ENCODE results near the gene MICB.

The MICB gene

DNA sequence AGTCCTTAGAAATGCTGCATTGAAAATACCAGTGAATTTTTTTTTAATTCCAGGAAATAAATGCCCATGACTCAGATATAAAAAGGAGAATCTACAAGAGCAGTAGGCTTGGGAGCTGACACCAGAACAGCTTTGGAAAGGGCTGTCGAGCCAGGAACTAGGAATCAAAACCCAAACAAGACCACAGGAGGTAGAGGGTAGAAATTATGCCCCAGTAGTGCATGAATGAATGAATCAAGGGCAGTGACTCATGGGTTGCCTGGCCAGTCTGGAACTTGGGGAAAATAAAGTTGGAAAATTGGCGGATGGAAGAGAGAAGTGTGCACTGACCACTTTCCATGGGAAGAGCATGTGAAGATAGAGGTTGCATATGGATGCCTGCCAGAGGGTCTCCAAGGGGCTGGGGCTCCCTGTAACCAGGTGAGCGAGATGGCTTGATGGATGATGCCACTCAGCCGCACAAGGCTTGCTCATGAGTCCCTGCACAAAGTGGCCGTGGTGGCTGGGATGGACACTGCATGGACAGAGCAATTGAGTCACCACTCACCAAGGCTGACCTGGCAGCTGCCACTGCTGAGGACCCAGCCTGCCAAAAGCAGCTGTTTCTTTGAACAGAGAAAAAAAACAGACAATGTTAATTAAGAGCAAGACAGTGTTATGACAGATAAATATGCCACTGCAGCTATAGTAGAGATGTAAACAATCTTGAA, 15.7 kb downstream of the MICB start:
- no peak for FAIRE-seq

GRCh38 chr6:31521835-31522234, 23.9 kb downstream of the MICB start:
- no peak for FAIRE-seq

GRCh38 chr6:31525553-31525931, 27.6 kb downstream of the MICB start:
- FAIRE-seq = no peak

DNA sequence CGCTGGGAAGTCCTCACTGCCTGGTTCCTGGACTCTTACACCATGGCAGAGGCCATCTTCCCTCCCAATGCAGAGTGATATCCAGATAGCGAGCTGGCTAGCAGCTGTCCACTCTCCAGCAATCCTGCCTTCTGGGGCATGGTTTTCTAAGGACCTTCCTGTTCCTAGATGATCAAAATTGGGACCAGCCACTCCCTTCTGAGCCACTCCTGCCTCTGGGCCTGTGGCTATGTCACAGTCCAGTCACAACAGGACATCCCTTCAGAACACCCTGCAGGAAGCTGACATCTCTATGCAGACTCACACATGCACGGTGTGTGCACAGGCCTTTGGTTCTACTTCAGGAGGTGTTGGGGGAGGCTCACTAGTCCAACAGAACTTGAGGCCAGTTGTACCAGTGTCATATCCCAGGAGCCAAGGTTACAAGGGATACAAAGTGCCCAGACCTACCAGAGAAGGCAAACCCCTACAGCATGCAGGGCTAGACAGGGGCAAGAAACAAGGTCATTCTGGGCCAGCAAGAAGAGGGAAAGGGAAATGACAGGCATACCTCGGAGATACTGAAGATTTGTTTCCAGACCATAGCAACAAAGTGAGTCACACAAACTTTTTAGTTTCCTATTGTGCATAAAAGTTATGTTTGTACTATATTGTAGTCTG, 28.1 kb downstream of the MICB start:
- no peak for FAIRE-seq

GRCh38 chr6:31528307-31528777, 30.4 kb downstream of the MICB start:
- no peak for FAIRE-seq

DNA sequence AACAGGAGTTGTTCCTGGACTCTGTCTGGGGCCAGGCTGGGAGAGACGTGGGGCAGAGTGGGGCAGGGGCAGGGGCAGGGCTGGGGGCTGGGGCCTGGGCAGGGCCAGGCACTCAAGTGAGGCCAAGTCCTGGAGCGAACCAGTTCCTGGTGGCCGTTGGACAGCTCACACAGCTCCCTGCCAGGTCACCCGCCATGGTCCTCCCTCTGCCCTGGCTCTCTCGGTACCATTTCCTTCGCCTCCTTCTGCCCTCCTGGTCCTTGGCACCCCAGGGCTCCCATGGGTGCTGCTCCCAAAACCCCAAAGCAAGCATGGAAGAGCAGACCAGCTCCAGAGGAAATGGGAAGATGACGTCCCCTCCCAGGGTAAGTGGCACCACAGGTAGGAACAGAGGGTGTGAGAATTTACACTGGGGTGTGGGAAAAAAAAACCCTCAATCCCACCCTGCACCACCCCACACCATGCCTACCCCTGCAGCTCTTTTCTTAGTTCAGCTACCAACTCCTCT, 30.9 kb downstream of the MICB start, which contains the start of gene MCCD1:
TSS of gene MCCD1 (plus strand) at position 142 of the 508 bp plus-strand sequence. CDS start at position 195, 53 bp downstream.
- no peak for FAIRE-seq

DNA sequence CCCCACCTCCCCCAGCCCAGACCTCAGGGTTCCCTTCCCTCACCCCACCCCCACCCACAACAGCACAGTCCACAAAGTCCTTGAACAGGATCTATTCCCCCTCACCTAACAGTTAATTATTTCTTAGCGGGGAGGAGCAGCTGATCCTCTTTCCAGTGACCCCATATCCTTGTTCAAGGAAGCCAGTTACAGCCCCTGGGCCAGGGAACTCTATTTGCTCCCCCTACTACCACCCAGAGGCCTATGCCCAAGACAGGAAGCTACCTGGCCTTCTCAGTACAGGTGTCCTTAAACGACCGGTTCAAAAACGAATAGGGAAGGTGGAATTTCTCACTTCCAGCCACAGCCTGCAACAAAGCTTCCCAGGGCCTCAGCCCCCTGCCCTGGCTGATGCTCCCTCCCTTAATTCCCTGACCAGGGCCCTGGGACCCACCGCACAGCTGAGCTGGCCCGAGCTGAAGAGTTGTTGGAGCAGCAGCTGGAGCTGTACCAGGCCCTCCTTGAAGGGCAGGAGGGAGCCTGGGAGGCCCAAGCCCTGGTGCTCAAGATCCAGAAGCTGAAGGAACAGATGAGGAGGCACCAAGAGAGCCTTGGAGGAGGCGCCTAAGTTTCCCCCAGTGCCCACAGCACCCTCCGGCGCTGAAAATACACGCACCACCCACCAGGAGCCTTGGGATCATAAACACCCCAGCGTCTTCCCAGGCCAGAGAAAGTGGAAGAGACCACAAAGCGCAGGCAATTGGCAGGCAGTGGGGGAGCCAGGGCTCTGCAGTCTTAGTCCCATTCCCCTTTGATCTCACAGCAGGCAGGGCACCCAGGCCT, 31.6 kb downstream of the MICB start:
- no peak for FAIRE-seq

GRCh38 chr6:31530659-31531058, 32.7 kb downstream of the MICB start:
- FAIRE-seq = no peak

GRCh38 chr6:31531162-31531561, 33.2 kb downstream of the MICB start:
- no peak for FAIRE-seq

GRCh38 chr6:31531771-31532643, 34.1 kb downstream of the MICB start:
- no peak for FAIRE-seq

DNA sequence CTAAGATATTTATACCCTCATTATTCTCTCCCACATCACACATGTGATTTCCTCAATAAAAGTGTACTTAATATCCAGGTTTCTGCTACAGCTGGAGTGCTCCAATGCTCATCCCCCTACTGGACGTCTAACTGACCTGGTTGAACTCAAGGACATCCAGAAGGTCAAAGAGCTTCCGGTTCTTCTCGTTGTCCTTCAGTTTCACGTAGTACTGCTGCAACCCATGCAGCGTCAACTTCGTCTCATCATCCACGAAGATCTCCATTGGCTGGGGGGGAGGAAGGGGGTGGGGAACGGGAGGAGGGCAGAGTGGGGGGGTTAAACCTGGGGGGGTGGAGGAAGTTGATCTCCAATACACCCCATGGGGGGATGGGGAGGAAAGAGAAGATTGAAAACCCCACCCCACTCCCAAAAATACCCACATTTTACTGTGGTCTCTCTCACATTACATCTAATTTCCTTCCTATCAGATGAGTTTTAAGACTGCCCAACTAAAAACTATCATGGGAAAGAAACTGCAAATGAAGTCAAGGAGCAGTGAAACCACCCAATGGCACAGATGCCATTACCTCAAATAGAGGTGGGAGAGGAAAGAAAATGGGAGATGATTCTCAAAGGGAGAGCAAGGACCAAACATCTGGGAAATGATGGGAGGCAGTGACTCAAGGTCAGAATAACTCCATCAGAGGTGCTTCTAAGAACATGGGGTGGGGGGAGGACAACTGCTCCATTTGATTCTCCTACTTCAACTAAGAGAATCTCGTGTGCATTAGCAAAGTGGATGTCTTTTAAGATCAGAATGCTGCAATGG, 34.9 kb downstream of the MICB start:
- no peak for FAIRE-seq

GRCh38 chr6:31533455-31533841, 35.5 kb downstream of the MICB start:
- FAIRE-seq = no peak

- FAIRE-seq = no peak
Observed at GRCh38 chr6:31534011-31534410, 36.1 kb downstream of the MICB start.

DNA sequence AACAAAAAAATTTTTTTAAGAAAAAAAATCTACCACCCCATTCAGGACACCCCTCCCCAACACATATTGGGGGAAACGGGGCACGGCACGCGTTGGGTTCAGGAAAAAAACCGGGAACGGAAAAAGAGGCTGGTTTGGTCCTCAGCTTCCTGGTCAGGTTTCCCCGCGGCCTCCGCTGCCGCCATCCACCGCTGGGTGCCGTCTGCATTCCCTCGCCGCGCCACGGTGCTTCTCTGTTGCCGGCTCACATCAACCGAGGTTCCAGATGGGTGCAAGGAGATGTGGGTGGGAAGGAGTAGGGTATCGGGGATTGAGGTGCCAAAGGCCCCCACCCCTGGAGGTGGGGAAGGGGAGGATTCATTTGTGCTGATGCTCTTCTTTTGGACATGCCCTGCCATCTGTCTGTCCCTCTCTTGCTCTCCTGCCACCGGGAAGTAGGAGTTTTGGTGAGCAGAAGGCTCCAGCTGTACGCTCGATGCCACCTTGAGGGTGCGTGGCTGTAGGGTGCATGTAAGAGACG, 36.6 kb downstream of the MICB start:
- no peak for FAIRE-seq

DNA sequence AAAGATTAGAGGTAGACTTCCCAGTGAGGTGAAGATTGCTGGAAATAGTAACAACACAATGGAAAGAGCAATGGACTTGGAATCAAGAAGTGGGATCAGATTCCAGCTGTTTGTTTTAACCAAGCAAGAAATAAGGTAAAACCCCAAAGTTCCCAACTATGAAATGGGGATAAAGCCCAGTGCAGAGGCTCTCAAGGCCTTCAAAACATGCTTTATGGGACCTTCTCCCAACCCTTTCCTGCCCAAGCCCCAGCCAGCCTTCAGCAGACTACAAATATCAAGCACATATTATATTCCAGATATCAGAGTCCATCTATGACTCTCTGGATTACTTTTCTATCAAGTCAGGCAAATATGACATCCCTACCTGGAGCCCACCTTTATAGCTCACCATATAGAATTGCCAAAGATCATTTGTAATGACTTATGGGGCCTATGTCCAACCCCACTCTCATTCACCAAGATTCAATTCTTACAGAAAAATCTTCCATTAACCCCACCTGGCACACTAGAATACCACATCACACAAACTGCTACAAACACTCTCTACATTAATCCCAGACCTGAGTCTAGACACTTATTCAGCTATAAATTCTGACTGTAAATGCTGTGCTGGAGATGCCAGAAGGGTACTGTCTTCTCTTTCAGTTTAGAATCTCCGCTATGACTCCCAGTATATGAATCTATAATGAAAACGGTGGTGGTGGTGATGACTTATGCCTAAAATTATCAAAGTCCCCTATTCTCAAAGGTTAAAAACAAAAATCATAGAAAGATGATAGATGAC, 37.8 kb downstream of the MICB start:
- no peak for FAIRE-seq

DNA sequence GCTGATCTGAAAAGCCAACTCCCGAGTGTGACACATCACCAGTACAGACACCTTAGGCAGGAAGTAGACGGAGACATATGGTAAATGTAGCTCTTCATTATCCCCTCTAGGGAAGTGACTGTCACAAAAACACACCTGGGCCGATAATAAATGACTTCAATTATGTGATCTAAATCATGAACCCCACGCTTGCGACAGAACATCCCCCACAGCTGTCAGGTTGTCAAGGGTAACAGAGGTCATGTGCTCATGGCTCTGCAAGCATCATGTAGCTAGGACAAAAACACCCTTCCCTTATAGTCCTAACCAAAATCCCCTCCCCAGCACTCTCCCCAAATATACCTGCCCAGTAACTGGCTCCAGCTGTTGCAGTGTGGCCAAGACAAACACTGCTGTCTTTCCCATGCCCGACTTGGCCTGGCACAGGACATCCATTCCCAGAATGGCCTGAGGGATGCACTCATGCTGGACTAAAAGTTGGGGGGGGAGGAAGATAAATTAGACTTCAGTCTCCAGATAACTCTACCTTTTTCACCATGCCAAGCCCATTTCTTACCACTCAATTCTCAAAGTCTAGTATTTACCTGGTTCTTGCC, 41.0 kb downstream of the MICB start:
- no peak for FAIRE-seq

GRCh38 chr6:31540640-31541039, 42.7 kb downstream of the MICB start:
- no peak for FAIRE-seq

GRCh38 chr6:31541059-31541657, 43.2 kb downstream of the MICB start:
- FAIRE-seq = no peak
